Spleen (tissue), 11 donors: ENCODE data around the gene PDILT. TPM values are rescaled to one million over a fixed set of nuclear protein-coding genes. Genes with fewer than 3 reads are reported as not detected.

Experiments used
- DNase-seq: peaks from one replicate; pipeline ENCODE4 v3.0.0-alpha.2; 2020
- H3K27ac ChIP-seq, 8 donors: fragments of 200-600 bp; sonication (generic) in 7 of 8; 1 replicate in 4 of 8; 2 replicates in 4 of 8; pipeline versions ENCODE4 v1.5.0 to v1.8.0; 2016 to 2021; ENCODE audit warnings: inconsistent platforms in 4 of 8, mild to moderate bottlenecking in 4 of 8, moderate library complexity in 1 of 8
- H3K27me3 ChIP-seq, 7 donors: fragments of 200-600 bp; sonication (generic) in 6 of 7; replicated peaks in 1 of 7; 1 replicate in 4 of 7; 2 replicates in 3 of 7; pipeline versions ENCODE4 v1.5.0 to v1.8.0; 2016 to 2021; ENCODE audit warnings: inconsistent platforms in 3 of 7, mild to moderate bottlenecking in 1 of 7
- H3K36me3 ChIP-seq, 6 donors: fragments of 200-600 bp; sonication (generic) in 5 of 6; 1 replicate in 4 of 6; 2 replicates in 2 of 6; pipeline versions ENCODE4 v1.5.0 to v1.8.0; 2016 to 2021; ENCODE audit warnings: inconsistent platforms in 2 of 6
- H3K4me1 ChIP-seq, 6 donors: fragments of 200-600 bp; sonication (generic) in 5 of 6; 1 replicate in 3 of 6; 2 replicates in 3 of 6; pipeline versions ENCODE4 v1.5.0 to v1.8.0; 2016 to 2021; ENCODE audit warnings: inconsistent platforms in 3 of 6
- H3K4me3 ChIP-seq, 8 donors: fragments of 200-600 bp; sonication (generic) in 7 of 8; 1 replicate in 4 of 8; 2 replicates in 4 of 8; pipeline versions ENCODE4 v1.5.0 to v1.8.0; 2016 to 2021; ENCODE audit warnings: inconsistent platforms in 4 of 8, mild to moderate bottlenecking in 4 of 8, moderate library complexity in 2 of 8
- H3K9me3 ChIP-seq, 8 donors: fragments of 200-600 bp; sonication (generic) in 7 of 8; 1 replicate in 4 of 8; 2 replicates in 4 of 8; pipeline versions ENCODE4 v1.5.0 to v1.8.0; 2016 to 2021; ENCODE audit warnings: inconsistent platforms in 4 of 8
- CTCF ChIP-seq, 11 experiments: fragments of 200-600 bp in 7 of 11; fragments of 450-650 bp in 4 of 11; sonication (generic) in 4 of 11; IDR thresholded peaks in 8 of 11; conservative IDR thresholded peaks in 3 of 11; 1 replicate in 7 of 11; 2 replicates in 4 of 11; pipeline versions ENCODE4 v1.4.0 to v1.8.0; 2016 to 2021; ENCODE audit warnings: antibody characterized with exemption in 11 of 11, inconsistent platforms in 4 of 11, mild to moderate bottlenecking in 1 of 11
- POLR2A ChIP-seq, 3 donors: fragments of 450-650 bp; IDR thresholded peaks; one replicate each; pipeline ENCODE4 v1.5.1; 2017; ENCODE audit warnings: antibody characterized with exemption in 3 of 3, mild to moderate bottlenecking in 1 of 3
- POLR2AphosphoS5 ChIP-seq, 3 donors: sonication (generic); formaldehyde crosslinking; IDR thresholded peaks; one replicate each; pipeline ENCODE4 v1.5.1; 2017; ENCODE audit warnings: antibody characterized with exemption in 3 of 3
- WGBS, 5 donors: extraction: QIAGEN DNeasy Blood & Tissue Kit in 3 of 5; methylation state at CpG; one replicate each; pipeline versions ENCODE4 v1.1.5 to v1.1.7; 2013 to 2018; 5-methylcytosine and 5-hydroxymethylcytosine counted together
- intact Hi-C: fragments of 100-400 bp; cut with DNase I; formaldehyde crosslinking; loops from one replicate; pipeline ENCODE4 v1.15.0; 2023; ENCODE audit warnings: low total_unique reads
- polyA plus RNA-seq, 3 donors: library from polyadenylated mRNA; stranded (reverse); fragments of 200-250 nt; gene quantifications; one replicate each; pipeline ENCODE4 v1.2.1, GENCODE V29; 2013
- total RNA-seq, 7 donors: library from RNA; depleted of rRNA in 3 of 7; stranded (reverse); fragments of >200 nt in 3 of 7; fragmentation: NEBNext Ultra II Directional in 4 of 7; extraction: Animal tissue kit (Norgen Biotek cat#: 25700) in 4 of 7; gene quantifications; one replicate each; pipeline versions ENCODE4 v1.1.0 to v1.2.1, GENCODE V29; 2016 to 2021
- donor health status: healthy with polysubstance abuse.
- donor health status: DM: no; HTN: no; CAD: no; lungs with moderate emphysema.
- donor health status: DM: no; HTN: no; CAD: no.
- donor health status: Bipolar disorder and iron deficiency.
- donor health status: healthy.
- donor health status: DM: no; HTN: no; CAD: no.
- donor health status: DM: yes; HTN: yes; CAD: no.

Gene PDILT
- total and polyA plus RNA-seq, 10 donors, result not detected

- H3K36me3 ChIP-seq, result no peaks in the 10 kb centered on the region
- no peaks in the 10 kb centered on the region for H3K9me3 ChIP-seq
- DNase-seq, result no peak
- H3K4me3 ChIP-seq, result no peak overlapping the region
- TF ChIP-seq POLR2AphosphoS5 (IDR thresholded peaks at IDR 0.05), result no peak
- no peak for TF ChIP-seq POLR2A (IDR thresholded peaks at IDR 0.05)
- no peak for TF ChIP-seq CTCF (IDR thresholded peaks at IDR 0.05 in 8 of 11, conservative IDR thresholded peaks at IDR 0.05 in 3 of 11)
- no peak overlapping the region for H3K27ac ChIP-seq
- intact Hi-C loops, result no loop called here
- no peaks in the 10 kb centered on the region for H3K4me1 ChIP-seq
- peaks cover 0 to 28% (median 0%) of the 10 kb centered on the region in 7 donors for H3K27me3 ChIP-seq
- WGBS, 5 donors, result 59 to 73% (median 67%) methylated on average over 1 of the region's 1 CpG
Measured at GRCh38 chr16:20334396-20334795, 70.1 kb downstream of the PDILT start.

GRCh38 chr16:20333120-20333519 is 71.4 kb downstream of the PDILT start:
- Histone ChIP-seq H3K36me3 (no peaks in the 10 kb centered on the region), H3K4me3 (no peak overlapping the region), H3K9me3 (no peaks in the 10 kb centered on the region), H3K4me1 (no peaks in the 10 kb centered on the region), H3K27me3 (peaks cover 0 to 21% (median 0%) of the 10 kb centered on the region in 7 donors), H3K27ac (no peak overlapping the region)
- intact Hi-C loops, result no loop called here
- 64 to 73% (median 66%) methylated on average over 5 of the region's 5 CpGs for WGBS, 5 donors
- no peak for TF ChIP-seq POLR2AphosphoS5 (IDR thresholded peaks at IDR 0.05)
- TF ChIP-seq CTCF (IDR thresholded peaks at IDR 0.05 in 8 of 11, conservative IDR thresholded peaks at IDR 0.05 in 3 of 11), result no peak
- no peak for TF ChIP-seq POLR2A (IDR thresholded peaks at IDR 0.05)
- DNase-seq, result no peak

- Histone ChIP-seq H3K36me3 (no peaks in the 10 kb centered on the region), H3K4me1 (no peaks in the 10 kb centered on the region), H3K27me3 (peaks cover 0 to 14% (median 0%) of the 10 kb centered on the region in 7 donors), H3K27ac (no peak overlapping the region), H3K9me3 (no peaks in the 10 kb centered on the region), H3K4me3 (no peak overlapping the region)
- intact Hi-C loops, result no loop called here
- 80 to 86% (median 83%) methylated on average over 8 of the region's 8 CpGs for WGBS, 5 donors
- DNase-seq, result no peak
- no peak for TF ChIP-seq POLR2AphosphoS5 (IDR thresholded peaks at IDR 0.05)
- no peak for TF ChIP-seq POLR2A (IDR thresholded peaks at IDR 0.05)
- no peak for TF ChIP-seq CTCF (IDR thresholded peaks at IDR 0.05 in 8 of 11, conservative IDR thresholded peaks at IDR 0.05 in 3 of 11)
Measured at GRCh38 chr16:20332411-20332810, 72.1 kb downstream of the PDILT start.

- H3K4me1 ChIP-seq, result no peaks in the 10 kb centered on the region
- H3K4me3 ChIP-seq, result no peak overlapping the region
- WGBS, 5 donors, result 80 to 91% (median 87%) methylated on average over 5 of the region's 5 CpGs
- H3K9me3 ChIP-seq, result no peaks in the 10 kb centered on the region
- no peaks in the 10 kb centered on the region for H3K36me3 ChIP-seq
- no peak for DNase-seq
- intact Hi-C loops, result no loop called here
- peaks cover 0 to 10% (median 0%) of the 10 kb centered on the region in 7 donors for H3K27me3 ChIP-seq
- no peak for TF ChIP-seq POLR2AphosphoS5 (IDR thresholded peaks at IDR 0.05)
- TF ChIP-seq CTCF (IDR thresholded peaks at IDR 0.05 in 8 of 11, conservative IDR thresholded peaks at IDR 0.05 in 3 of 11), result no peak
- TF ChIP-seq POLR2A (IDR thresholded peaks at IDR 0.05), result no peak
- H3K27ac ChIP-seq, result no peak overlapping the region
Measured at GRCh38 chr16:20331635-20332034, 72.9 kb downstream of the PDILT start.
